Measurements from ENCODE around the gene PHLDB3.

- TF ChIP-seq POLR2A (IDR thresholded peaks at IDR 0.05) (no peak), CTCF (IDR thresholded peaks at IDR 0.05 in 4 of 5, conservative IDR thresholded peaks at IDR 0.05 in 1 of 5) (no peak)
Measured at GRCh38 chr19:43546581-43546980, 42.0 kb upstream of the PHLDB3 start.

Data from gastrocnemius medialis (tissue), 4 donors.